NK-92 treated with Interleukin-12 subunit alpha and Interleukin-12 subunit beta, amount 100 ng/mL, for 24 hours (cell line): Measurements from ENCODE around the gene SPTA1.

Source experiments
- DNase-seq: peaks from one replicate; lab custom pipeline; 2025; lab: John Stamatoyannopoulos, UW

Gene SPTA1

DNA sequence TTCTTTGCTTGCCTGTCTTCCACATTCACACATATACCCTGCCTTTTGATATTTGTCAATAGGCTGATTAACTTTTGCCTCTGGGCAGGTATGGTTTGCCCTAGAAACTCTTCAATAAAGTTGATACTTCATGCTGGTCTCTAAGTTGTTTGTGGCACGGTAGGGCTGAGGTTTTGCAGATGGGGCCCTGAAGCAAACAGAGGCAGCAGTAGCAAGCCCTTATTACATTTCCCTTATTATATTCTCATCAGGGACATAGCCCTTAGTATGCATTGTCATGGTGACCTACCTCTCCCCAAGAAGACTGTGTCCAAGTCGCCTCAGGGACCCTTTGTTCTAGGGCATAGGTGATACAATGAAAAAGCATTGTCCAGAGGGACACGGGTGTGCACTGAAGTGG is 116.0 kb downstream of the SPTA1 start, which contains the start of gene OR6P1:
Gene OR6P1 (minus strand): TSS at position 101 of the 400 bp plus-strand sequence. CDS start 6,976 bp downstream, outside the sequence.
- no peak for DNase-seq

DNA sequence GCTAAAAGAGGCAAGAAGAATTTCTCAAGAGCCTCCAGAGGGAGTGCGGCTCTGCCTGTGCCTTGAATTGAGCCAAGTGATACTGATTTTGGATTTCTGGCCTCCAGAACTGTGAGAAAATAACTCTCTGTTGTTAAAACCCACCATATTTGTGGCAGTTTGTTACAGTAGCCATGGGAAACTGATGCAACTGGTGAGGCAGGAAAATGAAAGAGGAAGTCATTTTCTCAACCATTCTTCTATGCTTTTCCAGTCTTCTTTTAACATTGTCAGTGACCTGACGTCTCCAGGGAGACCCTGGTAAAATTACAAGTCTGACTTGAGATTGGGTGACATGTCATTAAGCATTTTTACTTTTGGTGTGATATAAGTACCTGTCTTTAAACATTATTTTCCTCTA is 121.9 kb downstream of the SPTA1 start:
- DNase-seq = no peak

DNA sequence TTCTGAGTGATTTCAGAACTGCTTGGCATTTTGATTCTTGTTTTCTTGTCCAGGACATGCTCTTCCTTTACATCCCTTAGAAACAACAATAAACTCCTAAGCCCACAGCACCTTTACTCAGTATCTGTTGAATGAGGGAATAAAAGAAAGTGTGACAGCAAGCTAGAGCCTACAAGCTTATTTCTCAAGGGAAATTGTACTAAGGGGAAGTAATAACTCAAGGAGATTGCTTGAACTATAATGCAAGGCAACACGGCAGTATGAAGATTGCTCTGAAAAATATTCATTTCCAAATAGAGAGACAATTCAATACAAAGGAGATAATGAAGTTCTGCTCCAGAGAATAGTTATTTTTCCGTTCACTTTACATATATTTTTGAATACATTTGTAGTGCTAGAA is 122.7 kb downstream of the SPTA1 start:
- no peak for DNase-seq
